Measurements from ENCODE around the gene SRP14. TPM values are rescaled to one million over a fixed set of nuclear protein-coding genes. Genes with fewer than 3 reads are reported as not detected.
"Not testable (repeated sequence)": the region's sequence is repeated elsewhere in the genome, so short reads cannot be mapped to it uniquely, and the experiment has no call there.

SRP14 gene
- total and polyA plus RNA-seq, 9 of the 15 experiments (the other 6 are each of a cell fraction or from before 2014, with no cell fraction given): 161 to 1,097 (median 402) TPM

DNA sequence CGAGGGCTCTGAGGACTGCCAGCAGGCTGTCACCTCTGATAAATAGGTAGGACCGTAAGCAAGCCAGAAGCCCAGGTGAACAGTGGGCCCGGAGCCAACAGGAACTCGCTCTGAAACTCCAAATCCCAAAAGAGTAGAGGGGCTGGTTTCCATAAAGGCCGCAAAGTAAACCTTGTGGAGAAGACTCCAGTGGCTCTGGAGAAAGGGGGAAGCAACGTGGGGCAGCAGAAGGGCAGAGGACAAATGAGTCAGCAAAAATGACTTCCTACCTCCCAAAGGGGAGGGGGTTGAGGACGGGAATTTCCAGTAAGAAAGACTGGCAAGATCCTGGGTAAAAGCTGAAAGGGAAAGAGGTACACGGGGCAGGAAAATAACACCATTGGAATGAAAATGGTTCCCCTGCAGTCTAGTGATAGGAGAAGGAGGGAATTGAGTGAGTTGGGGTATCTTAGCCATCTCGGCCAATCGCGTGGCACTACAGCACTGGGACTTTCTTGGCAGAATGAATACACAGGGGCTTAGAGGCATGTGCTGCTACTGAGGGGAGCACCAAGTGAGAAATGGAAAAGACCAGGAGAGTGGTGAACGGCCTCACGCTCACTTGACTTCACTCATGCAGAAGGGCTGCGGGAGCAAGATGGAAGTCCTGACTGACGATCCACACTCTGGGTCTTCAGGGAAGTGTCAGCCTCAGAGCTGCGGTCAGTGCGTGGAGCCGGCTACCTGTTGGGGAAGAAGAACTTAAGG, 36.5 kb upstream of the SRP14 start (continued):
- TF ChIP-seq NKRF (IDR thresholded peaks at IDR 0.05; ENCODE audit: borderline replicate concordance) (no peak), ZBTB2 (IDR thresholded peaks at IDR 0.05) (0 out of 2 replicates have a peak, but pooled peaks have one; percentile 39)
- TF ChIP-seq, protein P1, sequence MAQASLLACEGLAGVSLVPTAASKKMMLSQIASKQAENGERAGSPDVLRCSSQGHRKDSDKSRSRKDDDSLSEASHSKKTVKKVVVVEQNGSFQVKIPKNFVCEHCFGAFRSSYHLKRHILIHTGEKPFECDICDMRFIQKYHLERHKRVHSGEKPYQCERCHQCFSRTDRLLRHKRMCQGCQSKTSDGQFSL (CRISPR knock-in tag; IDR thresholded peaks at IDR 0.05): no peak
- TF ChIP-seq, protein P1 (tag; IDR thresholded peaks at IDR 0.05): peak in 1 of 2 experiments; percentile 71; a peak in 1 of 4 replicates
- TF ChIP-seq, protein P2, sequence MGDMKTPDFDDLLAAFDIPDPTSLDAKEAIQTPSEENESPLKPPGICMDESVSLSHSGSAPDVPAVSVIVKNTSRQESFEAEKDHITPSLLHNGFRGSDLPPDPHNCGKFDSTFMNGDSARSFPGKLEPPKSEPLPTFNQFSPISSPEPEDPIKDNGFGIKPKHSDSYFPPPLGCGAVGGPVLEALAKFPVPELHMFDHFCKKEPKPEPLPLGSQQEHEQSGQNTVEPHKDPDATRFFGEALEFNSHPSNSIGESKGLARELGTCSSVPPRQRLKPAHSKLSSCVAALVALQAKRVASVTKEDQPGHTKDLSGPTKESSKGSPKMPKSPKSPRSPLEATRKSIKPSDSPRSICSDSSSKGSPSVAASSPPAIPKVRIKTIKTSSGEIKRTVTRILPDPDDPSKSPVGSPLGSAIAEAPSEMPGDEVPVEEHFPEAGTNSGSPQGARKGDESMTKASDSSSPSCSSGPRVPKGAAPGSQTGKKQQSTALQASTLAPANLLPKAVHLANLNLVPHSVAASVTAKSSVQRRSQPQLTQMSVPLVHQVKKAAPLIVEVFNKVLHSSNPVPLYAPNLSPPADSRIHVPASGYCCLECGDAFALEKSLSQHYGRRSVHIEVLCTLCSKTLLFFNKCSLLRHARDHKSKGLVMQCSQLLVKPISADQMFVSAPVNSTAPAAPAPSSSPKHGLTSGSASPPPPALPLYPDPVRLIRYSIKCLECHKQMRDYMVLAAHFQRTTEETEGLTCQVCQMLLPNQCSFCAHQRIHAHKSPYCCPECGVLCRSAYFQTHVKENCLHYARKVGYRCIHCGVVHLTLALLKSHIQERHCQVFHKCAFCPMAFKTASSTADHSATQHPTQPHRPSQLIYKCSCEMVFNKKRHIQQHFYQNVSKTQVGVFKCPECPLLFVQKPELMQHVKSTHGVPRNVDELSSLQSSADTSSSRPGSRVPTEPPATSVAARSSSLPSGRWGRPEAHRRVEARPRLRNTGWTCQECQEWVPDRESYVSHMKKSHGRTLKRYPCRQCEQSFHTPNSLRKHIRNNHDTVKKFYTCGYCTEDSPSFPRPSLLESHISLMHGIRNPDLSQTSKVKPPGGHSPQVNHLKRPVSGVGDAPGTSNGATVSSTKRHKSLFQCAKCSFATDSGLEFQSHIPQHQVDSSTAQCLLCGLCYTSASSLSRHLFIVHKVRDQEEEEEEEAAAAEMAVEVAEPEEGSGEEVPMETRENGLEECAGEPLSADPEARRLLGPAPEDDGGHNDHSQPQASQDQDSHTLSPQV (IDR thresholded peaks at IDR 0.05): peak; percentile 91
- TF ChIP-seq, protein P3, sequence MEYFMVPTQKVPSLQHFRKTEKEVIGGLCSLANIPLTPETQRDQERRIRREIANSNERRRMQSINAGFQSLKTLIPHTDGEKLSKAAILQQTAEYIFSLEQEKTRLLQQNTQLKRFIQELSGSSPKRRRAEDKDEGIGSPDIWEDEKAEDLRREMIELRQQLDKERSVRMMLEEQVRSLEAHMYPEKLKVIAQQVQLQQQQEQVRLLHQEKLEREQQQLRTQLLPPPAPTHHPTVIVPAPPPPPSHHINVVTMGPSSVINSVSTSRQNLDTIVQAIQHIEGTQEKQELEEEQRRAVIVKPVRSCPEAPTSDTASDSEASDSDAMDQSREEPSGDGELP (CRISPR knock-in tag; IDR thresholded peaks at IDR 0.05; ENCODE audit: borderline replicate concordance): peak; percentile 9; the same call in 1 of the 2 replicates

- H2AFZ ChIP-seq (ENCODE audit: low read depth, low read length); H3K79me2 ChIP-seq (ENCODE audit: control insufficient read depth, insufficient read depth, low read length); CTCF ChIA-PET (ENCODE audit: low intra/inter-chr PET ratio); ATAC-seq; H4K20me1 ChIP-seq (replicated peaks; ENCODE audit: control insufficient read depth, insufficient read depth, low read length); H3K36me3 ChIP-seq (ENCODE audit: control insufficient read depth, insufficient read depth, low read length); H3K27me3 ChIP-seq (ENCODE audit: control insufficient read depth in 2 of 2, insufficient read depth in 2 of 2, low read length in 2 of 2); H3K9me3 ChIP-seq (replicated peaks; ENCODE audit: control insufficient read depth, insufficient read depth, low read depth, low read length); DNase-seq (ENCODE audit: extremely low read depth in 1 of 4, low spot score in 3 of 4); in situ Hi-C loops (cut with MboI); H3K4me3 ChIP-seq; H3K9ac ChIP-seq (ENCODE audit: insufficient read depth in 1 of 2, low read depth in 2 of 2, low read length in 2 of 2); H3K27ac ChIP-seq (ENCODE audit: extremely low read depth, low read depth, low read length); BruUV-seq (replicated peaks); H3K4me2 ChIP-seq (ENCODE audit: insufficient read depth, low read length); H3K9me1 ChIP-seq (ENCODE audit: control insufficient read depth, insufficient read depth, low read length); FAIRE-seq; intact Hi-C loops (cut with micrococcal nuclease): not testable (repeated sequence)
- H3K4me1 ChIP-seq (replicated peaks in 1 of 2; ENCODE audit: control insufficient read depth in 2 of 2, insufficient read depth in 2 of 2, low read length in 2 of 2): peaks cover 9 to 25% of the 10 kb centered on the region in 2 experiments; a peak in 4 of 5 replicates
- WGBS (ENCODE audit: insufficient coverage, low coverage, missing lambda C conversion rate): 97% methylated on average over 6 of the region's 27 CpGs
- POLR2A ChIA-PET: interaction anchor here (1.0 kb wide), 1 partner anchor 22 kb away, joined by 3 read pairs; no protein-coding TSS in a partner anchor
Measured at GRCh38 chr15:40074656-40075055, 35.7 kb upstream of the SRP14 start.

All from K562 (cell line).